Measurements from ENCODE around the gene GAB1.

DNA sequence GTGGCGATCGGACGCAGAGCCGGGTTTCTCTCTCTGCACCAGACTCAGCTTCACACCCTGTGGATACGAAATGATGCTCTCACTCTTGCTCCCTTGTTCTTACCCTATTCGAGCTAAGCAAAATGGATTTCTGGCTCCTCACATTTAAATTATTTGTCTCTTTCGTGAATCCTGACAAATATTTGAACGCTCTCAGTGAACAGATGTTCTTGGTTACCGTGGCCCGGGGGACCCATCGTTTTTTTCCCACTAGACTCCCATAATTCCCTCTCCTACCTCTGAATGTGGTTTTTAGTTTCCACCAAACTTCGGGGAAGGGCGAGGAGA is 177.5 kb downstream of the GAB1 start:
- TF ChIP-seq, protein P1, sequence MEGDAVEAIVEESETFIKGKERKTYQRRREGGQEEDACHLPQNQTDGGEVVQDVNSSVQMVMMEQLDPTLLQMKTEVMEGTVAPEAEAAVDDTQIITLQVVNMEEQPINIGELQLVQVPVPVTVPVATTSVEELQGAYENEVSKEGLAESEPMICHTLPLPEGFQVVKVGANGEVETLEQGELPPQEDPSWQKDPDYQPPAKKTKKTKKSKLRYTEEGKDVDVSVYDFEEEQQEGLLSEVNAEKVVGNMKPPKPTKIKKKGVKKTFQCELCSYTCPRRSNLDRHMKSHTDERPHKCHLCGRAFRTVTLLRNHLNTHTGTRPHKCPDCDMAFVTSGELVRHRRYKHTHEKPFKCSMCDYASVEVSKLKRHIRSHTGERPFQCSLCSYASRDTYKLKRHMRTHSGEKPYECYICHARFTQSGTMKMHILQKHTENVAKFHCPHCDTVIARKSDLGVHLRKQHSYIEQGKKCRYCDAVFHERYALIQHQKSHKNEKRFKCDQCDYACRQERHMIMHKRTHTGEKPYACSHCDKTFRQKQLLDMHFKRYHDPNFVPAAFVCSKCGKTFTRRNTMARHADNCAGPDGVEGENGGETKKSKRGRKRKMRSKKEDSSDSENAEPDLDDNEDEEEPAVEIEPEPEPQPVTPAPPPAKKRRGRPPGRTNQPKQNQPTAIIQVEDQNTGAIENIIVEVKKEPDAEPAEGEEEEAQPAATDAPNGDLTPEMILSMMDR (IDR thresholded peaks at IDR 0.05), result no peak
- TF ChIP-seq POLR2AphosphoS5 (IDR thresholded peaks at IDR 0.05), result no peak
- TF ChIP-seq POLR2A (IDR thresholded peaks at IDR 0.05), result no peak
